Measurements from ENCODE around the gene INPP5D.
"Not testable (repeated sequence)": the region's sequence is repeated elsewhere in the genome, so short reads cannot be mapped to it uniquely, and the experiment has no call there.

INPP5D gene

GRCh38 chr2:233096006-233096405, 35.9 kb downstream of the INPP5D start:
- DNase-seq = no peak

GRCh38 chr2:233098618-233099017, 38.5 kb downstream of the INPP5D start:
- no peak for DNase-seq

GRCh38 chr2:233099820-233100191, 39.7 kb downstream of the INPP5D start:
- DNase-seq = not testable (repeated sequence)

- no peak for DNase-seq
Measured at GRCh38 chr2:233100192-233100998, 40.3 kb downstream of the INPP5D start.

- DNase-seq = no peak
Measured at GRCh38 chr2:233101141-233101540, 41.0 kb downstream of the INPP5D start.

GRCh38 chr2:233101816-233102215, 41.7 kb downstream of the INPP5D start:
- no peak for DNase-seq

GRCh38 chr2:233105156-233105895, 45.2 kb downstream of the INPP5D start:
- no peak for DNase-seq

GRCh38 chr2:233105930-233106329, 45.8 kb downstream of the INPP5D start:
- DNase-seq = no peak

- no peak for DNase-seq
Measured at GRCh38 chr2:233107011-233107410, 46.9 kb downstream of the INPP5D start.

- DNase-seq = no peak
Measured at GRCh38 chr2:233107831-233108300, 47.7 kb downstream of the INPP5D start.

- no peak for DNase-seq
Measured at GRCh38 chr2:233108611-233109490, 48.7 kb downstream of the INPP5D start.

GRCh38 chr2:233111427-233111826, 51.3 kb downstream of the INPP5D start:
- no peak for DNase-seq

GRCh38 chr2:233112329-233112728, 52.2 kb downstream of the INPP5D start:
- DNase-seq = peak; percentile 74

GRCh38 chr2:233112776-233113452, 52.8 kb downstream of the INPP5D start:
- no peak for DNase-seq

- DNase-seq = no peak
Measured at GRCh38 chr2:233114421-233114861, 54.3 kb downstream of the INPP5D start.

GRCh38 chr2:233115121-233115520, 55.0 kb downstream of the INPP5D start:
- DNase-seq = peak; percentile 8

- no peak for DNase-seq
Measured at GRCh38 chr2:233115741-233116140, 55.6 kb downstream of the INPP5D start.

- DNase-seq = no peak
Measured at GRCh38 chr2:233116946-233117345, 56.8 kb downstream of the INPP5D start.

- no peak for DNase-seq
Measured at GRCh38 chr2:233117351-233117750, 57.2 kb downstream of the INPP5D start.

- DNase-seq = no peak
Measured at GRCh38 chr2:233117811-233118647, 57.9 kb downstream of the INPP5D start.

- DNase-seq = no peak
Measured at GRCh38 chr2:233118648-233119000, 58.5 kb downstream of the INPP5D start.

GRCh38 chr2:233119123-233119522, 59.0 kb downstream of the INPP5D start:
- DNase-seq = no peak
